GM13976 (cell line): ENCODE data around the gene OR4D10.

Experiments used
- DNase-seq: peaks from one replicate; pipeline ENCODE4 v3.0.0; 2012; ENCODE audit warnings: low spot score
- in situ Hi-C: fragments of 300-500 bp; cut with MboI; formaldehyde crosslinking; loops from one replicate; pipeline ENCODE4 v1.12.0; 2022; ENCODE audit warnings: low sequenced_read_pairs, mixed read lengths, inconsistent platforms; ENCODE audit not compliant: unreplicated experiment
- TF ChIP-seq, protein P1 (sequence below): IDR thresholded peaks from 2 replicates; pipeline ENCODE4 v1.5.1; 2012; ENCODE audit warnings: borderline replicate concordance, mild to moderate bottlenecking; ENCODE audit not compliant: insufficient read depth; ENCODE audit errors: extremely low read depth, missing control alignments, control extremely low read depth

OR4D10 gene

DNA sequence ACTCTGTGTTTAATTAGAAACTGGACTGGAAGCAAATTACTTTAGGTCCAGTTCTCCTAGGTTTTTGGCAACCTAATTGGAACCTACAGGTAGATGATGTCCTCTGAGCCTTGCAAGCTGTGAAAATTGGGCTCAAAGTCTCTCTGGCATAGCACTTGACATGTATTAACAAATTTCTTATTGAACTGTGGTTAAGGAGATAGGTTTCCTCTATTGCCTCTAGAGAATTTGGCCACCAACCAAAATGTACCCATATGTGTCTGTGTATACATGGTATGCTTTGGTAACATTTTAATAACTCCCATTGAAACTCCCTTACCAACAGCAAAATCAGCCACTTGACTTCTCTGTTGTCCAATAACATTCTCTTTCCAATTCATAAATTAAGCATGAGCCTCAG lies at the start of gene OR4D10:
TSS of gene OR4D10 (plus strand) at position 301 of the 400 bp plus-strand sequence. CDS start 4,115 bp downstream, outside the sequence.
- TF ChIP-seq, protein P1, sequence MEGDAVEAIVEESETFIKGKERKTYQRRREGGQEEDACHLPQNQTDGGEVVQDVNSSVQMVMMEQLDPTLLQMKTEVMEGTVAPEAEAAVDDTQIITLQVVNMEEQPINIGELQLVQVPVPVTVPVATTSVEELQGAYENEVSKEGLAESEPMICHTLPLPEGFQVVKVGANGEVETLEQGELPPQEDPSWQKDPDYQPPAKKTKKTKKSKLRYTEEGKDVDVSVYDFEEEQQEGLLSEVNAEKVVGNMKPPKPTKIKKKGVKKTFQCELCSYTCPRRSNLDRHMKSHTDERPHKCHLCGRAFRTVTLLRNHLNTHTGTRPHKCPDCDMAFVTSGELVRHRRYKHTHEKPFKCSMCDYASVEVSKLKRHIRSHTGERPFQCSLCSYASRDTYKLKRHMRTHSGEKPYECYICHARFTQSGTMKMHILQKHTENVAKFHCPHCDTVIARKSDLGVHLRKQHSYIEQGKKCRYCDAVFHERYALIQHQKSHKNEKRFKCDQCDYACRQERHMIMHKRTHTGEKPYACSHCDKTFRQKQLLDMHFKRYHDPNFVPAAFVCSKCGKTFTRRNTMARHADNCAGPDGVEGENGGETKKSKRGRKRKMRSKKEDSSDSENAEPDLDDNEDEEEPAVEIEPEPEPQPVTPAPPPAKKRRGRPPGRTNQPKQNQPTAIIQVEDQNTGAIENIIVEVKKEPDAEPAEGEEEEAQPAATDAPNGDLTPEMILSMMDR = no peak
- in situ Hi-C loops = no loop called here
- no peak for DNase-seq

DNA sequence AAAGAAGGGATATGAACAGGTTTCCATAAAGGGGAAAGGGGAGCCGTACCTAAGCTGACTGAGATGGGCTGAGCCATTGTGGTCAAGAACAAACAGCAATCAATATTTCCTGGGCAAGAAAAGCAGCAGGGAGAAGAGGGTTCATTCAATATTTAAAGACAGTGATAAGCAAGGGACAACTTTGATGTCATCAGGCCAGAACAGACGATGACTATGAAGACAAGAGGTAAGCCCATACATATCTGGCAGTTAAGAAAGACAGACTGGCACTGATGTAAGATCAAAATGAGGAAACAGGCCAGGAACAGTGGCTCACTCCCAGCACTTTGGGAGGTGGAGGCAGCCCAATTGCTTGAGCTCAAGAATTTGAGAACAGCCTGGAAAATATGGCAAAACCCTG lies 49.3 kb upstream of the OR4D10 start:
- TF ChIP-seq, protein P1 = no peak
- DNase-seq = no peak

GRCh38 chr11:59425131-59425530 lies 48.0 kb upstream of the OR4D10 start:
- no peak for DNase-seq
- in situ Hi-C loops = loop anchor here (10.0 kb wide), 2 partner anchors 130 to 240 kb away; no protein-coding TSS in a partner anchor
- TF ChIP-seq, protein P1 = no peak

More for the DNA sequence above, 49.3 kb upstream of the OR4D10 start:
- in situ Hi-C loops = loop anchor here (10.0 kb wide), 2 partner anchors 129 to 239 kb away; no protein-coding TSS in a partner anchor

GRCh38 chr11:59426361-59427067 lies 46.6 kb upstream of the OR4D10 start, which contains the start of gene OR5A2:
Gene OR5A2 (minus strand): TSS chr11:59426413. CDS start chr11:59422953, 3,460 bp downstream.
- in situ Hi-C loops = loop anchor here (10.0 kb wide), 2 partner anchors 132 to 242 kb away; no protein-coding TSS in a partner anchor
- TF ChIP-seq, protein P1 = no peak
- no peak for DNase-seq

DNA sequence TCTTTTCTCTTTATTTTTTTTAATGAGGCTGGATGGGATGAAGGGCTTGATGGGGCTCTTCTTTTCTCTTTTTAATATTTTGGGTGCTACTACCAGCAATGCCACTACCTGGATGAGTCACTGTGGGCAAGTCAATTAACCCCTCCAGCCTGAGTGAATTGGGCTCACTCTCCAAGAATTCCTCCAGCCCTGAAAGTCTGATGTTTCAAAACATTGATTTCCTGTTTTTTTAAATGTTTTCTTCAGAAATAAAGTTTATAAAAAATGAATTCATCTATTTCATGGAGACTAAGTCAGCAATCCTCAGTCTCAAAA lies 46.1 kb upstream of the OR4D10 start:
- in situ Hi-C loops = loop anchor here (10.0 kb wide), 2 partner anchors 132 to 242 kb away; no protein-coding TSS in a partner anchor
- TF ChIP-seq, protein P1 = no peak
- DNase-seq = no peak

DNA sequence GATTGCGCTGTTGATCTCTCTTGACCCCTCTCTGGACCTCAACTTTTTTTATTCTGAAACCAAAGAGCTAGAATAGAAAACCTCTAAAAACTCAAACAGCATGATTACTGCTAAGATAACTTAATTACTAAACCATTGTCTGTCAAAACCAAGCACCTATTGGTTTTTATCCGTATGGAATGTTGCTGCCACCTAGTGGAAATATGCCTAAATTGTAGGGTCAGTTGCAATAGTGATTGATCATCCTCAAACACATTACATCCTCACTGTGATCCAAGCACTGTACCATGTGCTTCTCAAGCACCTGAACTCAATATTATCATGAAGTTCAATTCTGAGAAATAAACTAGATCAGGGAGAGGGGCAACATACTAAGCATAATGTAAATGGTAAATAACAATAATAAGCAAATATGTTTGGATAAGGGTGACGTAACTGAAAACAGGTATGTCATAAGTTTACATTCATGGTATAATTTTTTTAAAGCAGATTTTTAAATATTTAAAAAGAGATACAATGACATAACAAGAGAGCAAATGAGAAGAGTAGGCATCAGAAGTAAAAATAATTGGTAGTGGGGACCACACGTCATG lies 43.1 kb upstream of the OR4D10 start:
- in situ Hi-C loops = loop anchor here (10.0 kb wide), 2 partner anchors 135 to 245 kb away; no protein-coding TSS in a partner anchor
- DNase-seq = peak; percentile 60
- TF ChIP-seq, protein P1 = peak; percentile 46
